ENCODE data around the gene PPL. TPM values are rescaled to one million over a fixed set of nuclear protein-coding genes. Genes with fewer than 3 reads are reported as not detected.
"Not testable (repeated sequence)": the region's sequence is repeated elsewhere in the genome, so short reads cannot be mapped to it uniquely, and the experiment has no call there.

Gene PPL
- total RNA-seq, 1 donor from 2014 or later, result 21.0 TPM

- TF ChIP-seq, protein P1, sequence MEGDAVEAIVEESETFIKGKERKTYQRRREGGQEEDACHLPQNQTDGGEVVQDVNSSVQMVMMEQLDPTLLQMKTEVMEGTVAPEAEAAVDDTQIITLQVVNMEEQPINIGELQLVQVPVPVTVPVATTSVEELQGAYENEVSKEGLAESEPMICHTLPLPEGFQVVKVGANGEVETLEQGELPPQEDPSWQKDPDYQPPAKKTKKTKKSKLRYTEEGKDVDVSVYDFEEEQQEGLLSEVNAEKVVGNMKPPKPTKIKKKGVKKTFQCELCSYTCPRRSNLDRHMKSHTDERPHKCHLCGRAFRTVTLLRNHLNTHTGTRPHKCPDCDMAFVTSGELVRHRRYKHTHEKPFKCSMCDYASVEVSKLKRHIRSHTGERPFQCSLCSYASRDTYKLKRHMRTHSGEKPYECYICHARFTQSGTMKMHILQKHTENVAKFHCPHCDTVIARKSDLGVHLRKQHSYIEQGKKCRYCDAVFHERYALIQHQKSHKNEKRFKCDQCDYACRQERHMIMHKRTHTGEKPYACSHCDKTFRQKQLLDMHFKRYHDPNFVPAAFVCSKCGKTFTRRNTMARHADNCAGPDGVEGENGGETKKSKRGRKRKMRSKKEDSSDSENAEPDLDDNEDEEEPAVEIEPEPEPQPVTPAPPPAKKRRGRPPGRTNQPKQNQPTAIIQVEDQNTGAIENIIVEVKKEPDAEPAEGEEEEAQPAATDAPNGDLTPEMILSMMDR (conservative IDR thresholded peaks at IDR 0.05; ENCODE audit: low read depth, low read length), result no peak
- H3K4me3 ChIP-seq (ENCODE audit: low read depth, low read length), result no peak overlapping the region
- DNase-seq (ENCODE audit: low read depth), result no peak
These were observed 42.2 kb upstream of the PPL start for GRCh38 chr16:4979164-4979563.

- TF ChIP-seq, protein P1 (conservative IDR thresholded peaks at IDR 0.05; ENCODE audit: low read depth, low read length), result no peak
- no peak overlapping the region for H3K4me3 ChIP-seq (ENCODE audit: low read depth, low read length)
- no peak for DNase-seq (ENCODE audit: low read depth)
These were observed 39.7 kb upstream of the PPL start for GRCh38 chr16:4976611-4977145.

GRCh38 chr16:4976079-4976478, 39.1 kb upstream of the PPL start:
- no peak for DNase-seq (ENCODE audit: low read depth)
- H3K4me3 ChIP-seq (ENCODE audit: low read depth, low read length), result no peak overlapping the region
- TF ChIP-seq, protein P1 (conservative IDR thresholded peaks at IDR 0.05; ENCODE audit: low read depth, low read length), result no peak

DNA sequence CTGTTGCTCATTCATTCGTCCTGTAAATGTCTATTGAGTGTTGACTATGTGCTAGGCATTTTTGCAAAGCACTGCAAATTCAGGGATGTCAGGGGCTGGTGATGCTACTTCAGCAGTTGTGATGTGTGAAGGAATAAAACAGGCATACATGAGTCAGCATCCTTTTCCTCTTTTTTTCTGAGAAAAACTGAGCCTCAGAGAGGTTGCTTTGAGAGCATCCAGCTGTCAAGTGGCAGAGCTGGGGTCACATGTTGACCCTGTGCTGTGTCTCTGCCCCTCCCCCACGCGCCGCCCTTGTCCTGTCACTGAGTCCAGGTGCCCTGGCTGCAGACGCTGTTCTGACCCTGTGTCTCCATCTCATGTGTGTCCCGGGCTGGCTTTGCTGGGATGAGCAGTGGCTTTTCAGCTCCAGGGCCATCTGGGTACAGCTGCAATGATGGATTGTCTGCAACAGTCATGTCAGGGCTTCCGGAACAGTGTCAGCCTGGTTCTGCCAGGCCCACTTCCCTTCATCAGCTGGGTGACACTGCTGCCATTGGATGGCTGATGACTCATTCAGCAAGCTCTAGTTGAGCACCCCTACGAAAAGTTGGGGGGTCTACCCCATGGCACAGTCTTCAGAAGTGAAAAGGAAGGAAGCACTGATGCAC, 36.1 kb upstream of the PPL start:
- DNase-seq (ENCODE audit: low read depth), result no peak
- no peak overlapping the region for H3K4me3 ChIP-seq (ENCODE audit: low read depth, low read length)
- TF ChIP-seq, protein P1 (conservative IDR thresholded peaks at IDR 0.05; ENCODE audit: low read depth, low read length), result no peak

DNA sequence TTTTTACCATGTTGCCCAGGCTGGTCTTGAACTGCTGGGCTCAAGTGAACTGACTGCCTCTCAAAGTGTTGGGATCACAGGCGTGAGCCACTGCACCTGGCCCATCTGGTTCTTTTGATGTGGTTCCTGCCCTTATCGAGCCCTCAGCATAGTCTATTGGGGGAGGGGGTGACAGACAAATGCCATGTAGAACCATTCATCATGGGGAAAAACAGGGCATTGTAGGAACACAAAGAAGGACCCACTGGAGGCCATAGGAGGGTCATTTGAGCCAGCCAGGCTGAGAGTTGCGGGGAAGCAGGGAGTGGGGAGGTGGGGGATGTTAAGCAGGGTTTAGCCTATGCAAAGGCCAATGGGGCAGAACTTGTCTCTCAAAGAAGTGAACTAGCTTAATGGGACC, 33.1 kb upstream of the PPL start:
- H3K4me3 ChIP-seq (ENCODE audit: low read depth, low read length), result no peak overlapping the region
- no peak for DNase-seq (ENCODE audit: low read depth)
- TF ChIP-seq, protein P1 (conservative IDR thresholded peaks at IDR 0.05; ENCODE audit: low read depth, low read length), result no peak

DNA sequence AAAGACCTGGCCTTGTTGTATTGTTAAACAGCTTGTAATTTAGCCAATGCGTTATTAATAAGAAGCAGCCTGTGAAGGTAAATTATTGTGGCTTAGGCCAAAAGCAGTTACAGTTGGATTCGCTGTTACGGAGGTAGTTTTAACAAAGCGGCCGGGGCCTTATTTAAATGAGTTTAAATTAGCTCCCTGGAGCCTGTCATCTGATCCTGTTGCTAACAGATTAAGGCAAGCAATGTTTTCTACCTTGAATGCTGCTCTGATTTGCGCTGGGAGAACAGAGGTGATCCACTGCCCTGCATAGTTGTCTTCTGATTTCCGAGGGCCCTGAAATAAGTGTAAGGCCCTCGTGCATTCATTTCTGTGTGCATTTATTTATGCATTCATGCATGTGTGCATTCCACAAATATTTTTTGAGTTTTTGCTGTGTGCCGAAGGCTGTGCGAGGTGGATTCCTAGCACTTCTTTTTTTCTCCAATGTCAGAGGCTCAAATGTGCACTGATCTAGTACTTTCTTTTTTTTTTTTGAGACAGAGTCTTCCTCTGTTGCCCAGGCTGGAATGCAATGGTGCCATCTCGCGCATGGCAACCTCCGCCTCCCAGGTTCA, 32.0 kb upstream of the PPL start:
- H3K4me3 ChIP-seq (ENCODE audit: low read depth, low read length), result no peak overlapping the region
- TF ChIP-seq, protein P1 (conservative IDR thresholded peaks at IDR 0.05; ENCODE audit: low read depth, low read length), result no peak
- no peak for DNase-seq (ENCODE audit: low read depth)

DNA sequence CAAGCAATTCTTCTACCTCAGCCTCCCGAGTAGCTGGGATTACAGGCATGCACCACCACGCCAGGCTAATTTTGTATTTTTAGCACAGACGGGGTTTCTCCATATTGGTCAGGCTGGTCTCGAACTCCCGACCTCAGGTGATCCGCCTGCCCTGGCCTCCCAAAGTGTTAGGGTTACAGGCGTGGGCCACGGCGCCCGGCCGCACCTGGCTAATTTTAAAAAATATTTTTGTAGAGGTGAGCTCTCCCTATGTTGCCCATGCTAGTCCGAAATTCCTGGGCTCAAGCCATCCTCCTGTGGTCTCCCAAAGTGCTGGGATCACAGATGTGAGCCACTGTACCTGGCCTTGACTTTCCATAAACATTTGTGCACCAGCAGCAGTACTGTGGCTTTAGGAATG, 31.3 kb upstream of the PPL start:
- not testable (repeated sequence) for H3K4me3 ChIP-seq (ENCODE audit: low read depth, low read length); DNase-seq (ENCODE audit: low read depth)
